ENCODE results near the gene ARID3A. TPM values are rescaled to one million over a fixed set of nuclear protein-coding genes. Genes with fewer than 3 reads are reported as not detected.

ARID3A gene
- total RNA-seq, 2 donors from 2014 or later: 121 to 124 TPM

DNA sequence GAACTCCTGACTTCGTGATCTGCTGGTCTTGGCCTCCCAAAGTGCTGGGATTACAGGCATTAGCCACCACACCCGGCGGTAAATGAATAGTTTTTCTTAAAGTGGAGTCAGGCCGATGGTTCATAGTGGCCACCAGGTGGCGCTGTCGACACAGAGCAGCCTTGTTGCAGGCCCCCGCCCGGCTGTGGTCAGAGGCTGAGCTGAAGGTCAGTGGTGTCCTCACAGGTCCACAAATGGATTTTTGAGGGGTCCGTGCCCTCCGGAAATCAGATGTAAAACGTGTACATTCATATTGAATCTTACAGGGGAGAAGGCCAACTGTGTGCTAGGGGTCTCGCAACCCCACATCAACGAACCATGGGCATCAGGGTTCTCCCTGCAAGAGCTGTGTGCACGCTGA lies 44.9 kb downstream of the ARID3A start:
- H3K36me3 Mint-ChIP-seq (ENCODE audit: low read depth): peaks cover 59% of the 10 kb centered on the region
- no peaks in the 10 kb centered on the region for H3K27me3 Mint-ChIP-seq (ENCODE audit: insufficient read depth)
- Histone ChIP-seq H3K36me3 (ENCODE audit: control insufficient read depth, insufficient read depth, low read length) (peaks cover 52% of the 10 kb centered on the region), H3K27ac (ENCODE audit: low read depth, low read length) (no peak overlapping the region), H3K4me1 (ENCODE audit: control insufficient read depth, insufficient read depth, low read length) (no peaks in the 10 kb centered on the region), H3K9ac (ENCODE audit: extremely low read depth, low read length, poor library complexity, severe bottlenecking) (no peak overlapping the region), H3K27me3 (ENCODE audit: control insufficient read depth, insufficient read depth, low read length, poor library complexity, severe bottlenecking) (no peaks in the 10 kb centered on the region), H3K9me3 (ENCODE audit: control insufficient read depth, low read length) (peaks cover 25% of the 10 kb centered on the region), H3K4me3 (ENCODE audit: low read length) (no peak overlapping the region)
- no peak overlapping the region for H3K27ac Mint-ChIP-seq
- no peaks in the 10 kb centered on the region for H3K4me1 Mint-ChIP-seq
- peak; percentile 78 for DNase-seq
- TF ChIP-seq, protein P1, sequence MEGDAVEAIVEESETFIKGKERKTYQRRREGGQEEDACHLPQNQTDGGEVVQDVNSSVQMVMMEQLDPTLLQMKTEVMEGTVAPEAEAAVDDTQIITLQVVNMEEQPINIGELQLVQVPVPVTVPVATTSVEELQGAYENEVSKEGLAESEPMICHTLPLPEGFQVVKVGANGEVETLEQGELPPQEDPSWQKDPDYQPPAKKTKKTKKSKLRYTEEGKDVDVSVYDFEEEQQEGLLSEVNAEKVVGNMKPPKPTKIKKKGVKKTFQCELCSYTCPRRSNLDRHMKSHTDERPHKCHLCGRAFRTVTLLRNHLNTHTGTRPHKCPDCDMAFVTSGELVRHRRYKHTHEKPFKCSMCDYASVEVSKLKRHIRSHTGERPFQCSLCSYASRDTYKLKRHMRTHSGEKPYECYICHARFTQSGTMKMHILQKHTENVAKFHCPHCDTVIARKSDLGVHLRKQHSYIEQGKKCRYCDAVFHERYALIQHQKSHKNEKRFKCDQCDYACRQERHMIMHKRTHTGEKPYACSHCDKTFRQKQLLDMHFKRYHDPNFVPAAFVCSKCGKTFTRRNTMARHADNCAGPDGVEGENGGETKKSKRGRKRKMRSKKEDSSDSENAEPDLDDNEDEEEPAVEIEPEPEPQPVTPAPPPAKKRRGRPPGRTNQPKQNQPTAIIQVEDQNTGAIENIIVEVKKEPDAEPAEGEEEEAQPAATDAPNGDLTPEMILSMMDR (conservative IDR thresholded peaks at IDR 0.05): peak; percentile 92
- peaks cover 29% of the 10 kb centered on the region for H3K9me3 Mint-ChIP-seq
- 94 to 96% methylated on average over 13 to 14 of the region's 14 CpGs for WGBS, 2 experiments (ENCODE audit: insufficient coverage in 1 of 2, insufficient read length in 1 of 2)
- H3K4me3 Mint-ChIP-seq: no peak overlapping the region

DNA sequence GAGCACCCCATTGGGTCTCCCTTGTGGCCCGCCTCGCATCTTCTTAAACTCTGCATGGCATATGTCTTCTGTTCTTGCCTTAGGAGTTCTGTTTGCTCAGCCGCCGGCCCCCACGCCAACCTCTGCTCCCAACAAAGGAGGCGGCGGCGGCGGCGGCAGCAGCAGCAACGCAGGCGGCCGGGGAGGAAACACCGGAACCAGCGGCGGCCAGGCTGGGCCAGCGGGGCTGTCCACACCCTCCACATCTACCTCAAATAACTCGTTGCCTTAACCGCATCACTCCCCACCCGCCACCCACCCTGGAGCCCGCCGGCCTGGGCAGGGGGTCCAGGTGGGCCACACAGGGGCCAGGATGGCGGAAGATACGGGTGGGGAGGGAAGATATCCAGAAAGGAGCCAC lies 46.0 kb downstream of the ARID3A start:
- no peak overlapping the region for H3K4me3 Mint-ChIP-seq
- no peaks in the 10 kb centered on the region for H3K4me1 ChIP-seq (ENCODE audit: control insufficient read depth, insufficient read depth, low read length)
- H3K27ac ChIP-seq (ENCODE audit: low read depth, low read length): no peak overlapping the region
- no peak overlapping the region for H3K27ac Mint-ChIP-seq
- TF ChIP-seq, protein P1 (conservative IDR thresholded peaks at IDR 0.05): no peak
- H3K27me3 Mint-ChIP-seq (ENCODE audit: insufficient read depth): no peaks in the 10 kb centered on the region
- no peaks in the 10 kb centered on the region for H3K4me1 Mint-ChIP-seq
- no peak for DNase-seq
- no peak overlapping the region for H3K9ac ChIP-seq (ENCODE audit: extremely low read depth, low read length, poor library complexity, severe bottlenecking)
- peaks cover 24% of the 10 kb centered on the region for H3K9me3 Mint-ChIP-seq
- no peak overlapping the region for H3K4me3 ChIP-seq (ENCODE audit: low read length)
- H3K36me3 Mint-ChIP-seq (ENCODE audit: low read depth): peaks cover 50% of the 10 kb centered on the region
- H3K36me3 ChIP-seq (ENCODE audit: control insufficient read depth, insufficient read depth, low read length): peaks cover 44% of the 10 kb centered on the region
- H3K9me3 ChIP-seq (ENCODE audit: control insufficient read depth, low read length): peaks cover 25% of the 10 kb centered on the region
- 87 to 93% methylated on average over 11 to 22 of the region's 24 CpGs for WGBS, 2 experiments (ENCODE audit: insufficient coverage in 1 of 2, insufficient read length in 1 of 2)
- no peaks in the 10 kb centered on the region for H3K27me3 ChIP-seq (ENCODE audit: control insufficient read depth, insufficient read depth, low read length, poor library complexity, severe bottlenecking)

DNA sequence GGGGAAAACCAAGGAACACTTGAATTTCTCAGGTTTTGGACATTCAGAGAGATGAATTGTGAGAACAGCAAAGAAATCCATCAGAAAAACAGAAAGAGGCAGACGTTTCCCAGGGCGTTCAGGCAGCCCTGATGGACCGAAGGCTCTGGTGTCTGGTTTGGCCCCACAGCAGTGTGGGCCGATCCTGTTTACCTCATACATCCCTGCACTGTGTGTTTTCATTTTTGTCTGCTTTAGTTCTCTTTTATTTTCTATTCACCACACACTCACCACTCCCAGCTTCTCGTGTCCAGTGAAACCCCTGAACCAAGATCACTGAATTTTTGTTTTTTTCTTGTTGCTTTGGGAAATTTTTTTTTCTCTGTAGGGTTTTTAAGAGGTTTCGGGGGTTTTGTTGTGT lies 46.4 kb downstream of the ARID3A start:
- peaks cover 24% of the 10 kb centered on the region for H3K9me3 ChIP-seq (ENCODE audit: control insufficient read depth, low read length)
- H3K36me3 ChIP-seq (ENCODE audit: control insufficient read depth, insufficient read depth, low read length): peaks cover 39% of the 10 kb centered on the region
- H3K36me3 Mint-ChIP-seq (ENCODE audit: low read depth): peaks cover 45% of the 10 kb centered on the region
- H3K4me1 Mint-ChIP-seq: no peaks in the 10 kb centered on the region
- no peaks in the 10 kb centered on the region for H3K27me3 Mint-ChIP-seq (ENCODE audit: insufficient read depth)
- no peak overlapping the region for H3K27ac ChIP-seq (ENCODE audit: low read depth, low read length)
- H3K4me3 Mint-ChIP-seq: no peak overlapping the region
- peaks cover 20% of the 10 kb centered on the region for H3K9me3 Mint-ChIP-seq
- TF ChIP-seq, protein P1 (conservative IDR thresholded peaks at IDR 0.05): no peak
- WGBS, 2 experiments (ENCODE audit: insufficient coverage in 1 of 2, insufficient read length in 1 of 2): 93 to 98% methylated on average over 4 to 5 of the region's 6 CpGs
- no peak overlapping the region for H3K9ac ChIP-seq (ENCODE audit: extremely low read depth, low read length, poor library complexity, severe bottlenecking)
- H3K27ac Mint-ChIP-seq: no peak overlapping the region
- H3K4me3 ChIP-seq (ENCODE audit: low read length): no peak overlapping the region
- no peaks in the 10 kb centered on the region for H3K4me1 ChIP-seq (ENCODE audit: control insufficient read depth, insufficient read depth, low read length)
- no peaks in the 10 kb centered on the region for H3K27me3 ChIP-seq (ENCODE audit: control insufficient read depth, insufficient read depth, low read length, poor library complexity, severe bottlenecking)
- DNase-seq: no peak

All from endodermal cell (in vitro differentiated cells).